HFFc6 (cell line): ENCODE results near the gene LIN37. TPM values are rescaled to one million over a fixed set of nuclear protein-coding genes. Genes with fewer than 3 reads are reported as not detected.
"Not testable (repeated sequence)": the region's sequence is repeated elsewhere in the genome, so short reads cannot be mapped to it uniquely, and the experiment has no call there.

ENCODE experiments used
- DNase-seq: peaks from one replicate; pipeline ENCODE4 v3.0.0-alpha.2; 2018
- H3K27ac Mint-ChIP-seq: 2 replicates; pipeline ENCODE4 v1.8.0; 2020; ENCODE audit warnings: mild to moderate bottlenecking, mixed read lengths
- H3K27me3 Mint-ChIP-seq: 2 replicates; pipeline ENCODE4 v1.8.0; 2021; ENCODE audit warnings: mild to moderate bottlenecking, moderate library complexity, mixed read lengths; ENCODE audit not compliant: insufficient read depth
- H3K36me3 Mint-ChIP-seq: 2 replicates; pipeline ENCODE4 v1.8.0; 2021; ENCODE audit warnings: low read depth, mixed read lengths
- H3K4me1 Mint-ChIP-seq: 2 replicates; pipeline ENCODE4 v1.8.0; 2020; ENCODE audit warnings: low read depth, mixed read lengths
- H3K4me3 Mint-ChIP-seq: 2 replicates; pipeline ENCODE4 v1.8.0; 2020; ENCODE audit warnings: mild to moderate bottlenecking, moderate library complexity, mixed read lengths
- H3K9me3 Mint-ChIP-seq: 2 replicates; pipeline ENCODE4 v1.8.0; 2020; ENCODE audit warnings: mild to moderate bottlenecking, mixed read lengths
- total RNA-seq, 6 experiments: library from RNA; stranded (reverse); fragmentation: NEBNext Ultra II Directional; extraction: Animal tissue kit (Norgen Biotek cat#: 25700); gene quantifications; 2 replicates in 1 of 6; 3 replicates in 5 of 6; pipeline ENCODE4 v1.2.3, GENCODE V29; 2021
- TF ChIP-seq, protein P1 (sequence below): fragments of 200-600 bp; sonication (generic); IDR thresholded peaks from 2 replicates; pipeline ENCODE4 v1.5.0; 2021; ENCODE audit warnings: antibody characterized with exemption, mild to moderate bottlenecking

LIN37 gene
- total RNA-seq, 6 experiments from 2014 or later = 6.0 to 9.9 (median 8.7) TPM

DNA sequence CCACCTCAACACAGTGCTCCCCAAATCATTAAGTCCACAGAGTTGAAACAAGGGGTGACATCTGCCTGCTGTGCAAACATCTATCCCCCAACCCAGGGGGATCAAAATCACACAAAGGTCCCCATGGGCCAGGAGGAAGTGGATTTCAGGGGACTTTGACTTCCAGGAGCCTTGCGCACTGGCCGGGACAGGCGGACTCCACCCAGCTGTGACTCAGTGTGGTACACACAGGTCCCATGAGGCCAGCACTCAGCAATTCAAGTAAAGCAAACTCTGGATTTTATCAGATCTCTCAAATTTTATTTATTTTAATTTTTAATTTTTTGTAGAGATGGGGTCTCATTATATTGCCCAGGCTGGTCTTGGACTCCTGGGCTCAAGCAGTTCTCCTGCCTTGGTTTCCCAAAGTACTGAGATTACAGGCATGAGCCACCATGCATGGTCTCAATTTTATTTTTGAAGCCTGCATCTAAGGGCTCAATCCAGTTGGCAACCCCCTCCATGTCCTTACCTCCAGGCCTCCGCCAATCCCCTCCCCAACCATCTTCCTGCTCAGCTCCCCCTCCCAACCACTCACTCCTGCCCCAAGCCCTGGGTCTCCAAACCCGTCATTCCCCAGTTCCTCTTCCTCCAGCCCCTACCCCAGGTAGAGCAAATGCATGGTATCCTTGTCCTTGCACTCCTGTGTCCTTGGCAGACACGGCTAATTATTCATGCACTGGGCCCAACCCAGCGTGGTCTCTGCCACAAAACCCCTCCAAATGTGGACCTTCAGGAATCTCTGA lies 45.2 kb downstream of the LIN37 start:
- Mint-ChIP-seq H3K9me3 (no peaks in the 10 kb centered on the region), H3K4me1 (no peaks in the 10 kb centered on the region), H3K27me3 (peaks cover 20% of the 10 kb centered on the region), H3K4me3 (no peak overlapping the region), H3K27ac (no peak overlapping the region), H3K36me3 (no peaks in the 10 kb centered on the region)
- TF ChIP-seq, protein P1, sequence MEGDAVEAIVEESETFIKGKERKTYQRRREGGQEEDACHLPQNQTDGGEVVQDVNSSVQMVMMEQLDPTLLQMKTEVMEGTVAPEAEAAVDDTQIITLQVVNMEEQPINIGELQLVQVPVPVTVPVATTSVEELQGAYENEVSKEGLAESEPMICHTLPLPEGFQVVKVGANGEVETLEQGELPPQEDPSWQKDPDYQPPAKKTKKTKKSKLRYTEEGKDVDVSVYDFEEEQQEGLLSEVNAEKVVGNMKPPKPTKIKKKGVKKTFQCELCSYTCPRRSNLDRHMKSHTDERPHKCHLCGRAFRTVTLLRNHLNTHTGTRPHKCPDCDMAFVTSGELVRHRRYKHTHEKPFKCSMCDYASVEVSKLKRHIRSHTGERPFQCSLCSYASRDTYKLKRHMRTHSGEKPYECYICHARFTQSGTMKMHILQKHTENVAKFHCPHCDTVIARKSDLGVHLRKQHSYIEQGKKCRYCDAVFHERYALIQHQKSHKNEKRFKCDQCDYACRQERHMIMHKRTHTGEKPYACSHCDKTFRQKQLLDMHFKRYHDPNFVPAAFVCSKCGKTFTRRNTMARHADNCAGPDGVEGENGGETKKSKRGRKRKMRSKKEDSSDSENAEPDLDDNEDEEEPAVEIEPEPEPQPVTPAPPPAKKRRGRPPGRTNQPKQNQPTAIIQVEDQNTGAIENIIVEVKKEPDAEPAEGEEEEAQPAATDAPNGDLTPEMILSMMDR = no peak
- no peak for DNase-seq

DNA sequence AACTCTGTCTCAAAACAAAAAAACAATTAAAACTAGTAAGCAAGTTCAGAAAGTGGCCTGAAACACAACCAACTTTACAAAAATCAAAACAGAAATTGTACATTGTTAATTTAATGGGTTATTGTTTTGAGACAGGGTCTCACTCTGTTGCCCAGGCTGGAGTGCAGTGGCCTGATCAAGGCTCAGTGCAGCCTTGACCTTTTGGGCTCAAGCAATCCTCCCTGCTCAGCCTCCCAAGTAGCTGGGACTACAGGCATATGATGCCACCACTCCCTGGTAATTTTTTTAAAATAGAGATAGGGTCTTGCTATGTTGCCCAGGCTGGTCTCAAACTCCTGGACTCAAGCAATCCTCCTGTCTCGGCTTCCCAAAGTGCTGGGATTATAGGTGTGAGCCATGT lies 47.2 kb downstream of the LIN37 start:
- H3K4me3 Mint-ChIP-seq = not testable (repeated sequence)
- H3K27me3 Mint-ChIP-seq = peaks cover 35% of the 10 kb centered on the region

DNA sequence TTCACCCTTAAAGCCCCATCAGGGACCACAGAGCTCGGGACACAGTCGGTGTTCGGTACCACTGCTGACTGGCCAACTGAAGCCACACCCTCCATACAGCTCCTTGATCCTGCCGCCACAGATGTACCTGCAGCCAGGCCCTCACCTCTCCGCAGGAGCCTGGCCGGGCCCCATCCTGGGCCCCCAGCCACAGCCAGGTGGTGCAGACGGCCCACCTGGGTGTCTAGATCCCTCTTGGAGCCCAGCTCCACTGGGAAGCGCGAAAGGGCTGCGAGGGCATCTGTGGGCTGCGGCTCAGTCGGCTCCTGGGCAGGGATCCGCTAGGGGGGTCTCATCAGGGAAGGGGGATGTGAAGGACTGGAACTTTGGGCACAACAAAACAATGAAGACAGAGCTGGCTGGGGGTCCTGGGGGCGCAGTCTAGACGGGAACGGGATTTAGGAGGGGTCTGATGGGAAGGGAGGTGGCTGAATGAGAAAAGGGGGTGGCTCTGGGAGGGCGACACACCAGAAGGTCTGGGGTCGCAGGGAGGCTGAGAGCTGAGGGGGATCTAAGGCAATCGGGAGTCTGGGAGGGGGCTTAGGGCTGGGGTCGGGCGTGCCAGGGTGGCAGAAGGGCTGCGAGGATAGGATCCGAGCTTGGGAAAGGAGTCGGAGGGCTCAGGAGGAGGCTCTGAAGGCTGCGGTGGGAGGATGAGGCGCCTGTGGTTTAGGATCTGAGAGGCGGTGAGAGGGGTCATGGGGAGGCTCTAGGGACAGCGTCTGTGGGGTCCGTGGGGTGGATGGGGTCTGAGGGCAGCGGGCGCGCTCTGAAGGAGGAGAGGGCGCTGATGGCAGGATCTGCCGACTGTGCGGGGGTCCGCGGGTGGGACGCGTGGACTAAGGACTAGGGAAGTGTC lies 48.5 kb downstream of the LIN37 start:
- no peaks in the 10 kb centered on the region for H3K36me3 Mint-ChIP-seq
- no peak overlapping the region for H3K4me3 Mint-ChIP-seq
- no peak for DNase-seq
- H3K9me3 Mint-ChIP-seq = no peaks in the 10 kb centered on the region
- no peak overlapping the region for H3K27ac Mint-ChIP-seq
- H3K4me1 Mint-ChIP-seq = no peaks in the 10 kb centered on the region
- TF ChIP-seq, protein P1 = no peak
- peaks cover 40% of the 10 kb centered on the region for H3K27me3 Mint-ChIP-seq

More for the DNA sequence above, 47.2 kb downstream of the LIN37 start:
- H3K27ac Mint-ChIP-seq, H3K9me3 Mint-ChIP-seq, H3K36me3 Mint-ChIP-seq, H3K4me1 Mint-ChIP-seq, DNase-seq: not testable (repeated sequence)

DNA sequence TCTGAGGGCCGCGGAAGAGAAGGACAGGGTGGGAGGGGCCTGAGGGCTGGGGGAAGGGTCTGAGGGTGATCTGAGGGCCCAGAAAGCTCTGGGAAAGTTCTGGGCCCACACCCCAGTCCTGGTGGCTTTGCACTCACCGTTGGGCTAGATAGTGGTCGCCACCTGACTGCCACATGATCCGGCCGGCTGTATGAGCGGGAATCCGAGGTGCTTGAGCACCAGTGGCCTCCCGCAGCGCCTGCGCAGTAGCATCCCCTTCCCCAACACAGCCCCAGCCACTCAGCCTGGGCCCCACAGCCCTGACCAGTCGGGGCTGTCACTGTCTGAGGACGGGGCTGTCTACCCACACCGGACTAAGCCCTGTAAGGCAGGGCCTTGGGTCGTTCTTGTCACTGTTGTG lies 49.3 kb downstream of the LIN37 start:
- H3K36me3 Mint-ChIP-seq = no peaks in the 10 kb centered on the region
- H3K9me3 Mint-ChIP-seq = no peaks in the 10 kb centered on the region
- peaks cover 44% of the 10 kb centered on the region for H3K27me3 Mint-ChIP-seq
- TF ChIP-seq, protein P1 = no peak
- no peak overlapping the region for H3K4me3 Mint-ChIP-seq
- no peaks in the 10 kb centered on the region for H3K4me1 Mint-ChIP-seq
- no peak for DNase-seq
- H3K27ac Mint-ChIP-seq = no peak overlapping the region

- Mint-ChIP-seq H3K9me3 (no peaks in the 10 kb centered on the region), H3K36me3 (no peaks in the 10 kb centered on the region), H3K27ac (no peak overlapping the region), H3K4me3 (no peak overlapping the region), H3K4me1 (no peaks in the 10 kb centered on the region), H3K27me3 (peaks cover 54% of the 10 kb centered on the region)
- DNase-seq = no peak
- TF ChIP-seq, protein P1 = no peak
These were observed 53.5 kb downstream of the LIN37 start for GRCh38 chr19:35801828-35802227.

Other genes with a start within 250 kb of the LIN37 start
- gene DMKN, start 234.9 kb upstream of the LIN37 start, total RNA-seq = under 1 TPM in 3 of 6 experiments, not detected in 3; 0.27 to 0.75 (median 0.73) TPM
- gene SBSN, start 220.3 kb upstream of the LIN37 start, total RNA-seq = 1 to 10 TPM; 1.6 to 3.3 (median 2.0) TPM
- gene GAPDHS, start 215.1 kb upstream of the LIN37 start, total RNA-seq = not detected
- gene TMEM147, start 202.9 kb upstream of the LIN37 start, total RNA-seq = 100 to 1,000 TPM; 104 to 130 (median 115) TPM
- gene ATP4A, start 184.9 kb upstream of the LIN37 start, total RNA-seq = not detected
- gene PMIS2, start 162.4 kb upstream of the LIN37 start, total RNA-seq = not detected
- gene HAUS5, start 135.8 kb upstream of the LIN37 start, total RNA-seq = 10 to 100 TPM in 5 of 6 experiments, 1 to 10 TPM in 1; 6.6 to 13.9 (median 12.2) TPM
- 100 to 1,000 TPM; 110 to 129 (median 120) TPM for gene RBM42, start 119.5 kb upstream of the LIN37 start, total RNA-seq
- gene ETV2, start 106.8 kb upstream of the LIN37 start, total RNA-seq = 1 to 10 TPM in 5 of 6 experiments, under 1 TPM in 1; 0.71 to 2.2 (median 1.4) TPM
- gene COX6B1, start 100.3 kb upstream of the LIN37 start, total RNA-seq = 100 to 1,000 TPM; 375 to 463 (median 413) TPM
- gene UPK1A, start 82.1 kb upstream of the LIN37 start, total RNA-seq = under 1 TPM in 1 of 6 experiments, not detected in 5; 0.18 TPM
- not detected for gene ZBTB32, start 44.0 kb upstream of the LIN37 start, total RNA-seq
- 10 to 100 TPM; 20.1 to 24.4 (median 21.7) TPM for gene KMT2B, start 30.6 kb upstream of the LIN37 start, total RNA-seq
- gene IGFLR1, start 6.1 kb upstream of the LIN37 start, total RNA-seq = 1 to 10 TPM in 4 of 6 experiments, under 1 TPM in 2; 0.76 to 2.8 (median 1.4) TPM
- 10 to 100 TPM; 18.0 to 20.8 (median 18.7) TPM for gene U2AF1L4, start 3.2 kb upstream of the LIN37 start, total RNA-seq
- 10 to 100 TPM; 68.2 to 86.6 (median 74.9) TPM for gene PSENEN, start 2.9 kb upstream of the LIN37 start, total RNA-seq
- 100 to 1,000 TPM in 1 of 6 experiments, 10 to 100 TPM in 5; 37.0 to 122 (median 43.9) TPM for gene HSPB6, start 8.5 kb downstream of the LIN37 start, total RNA-seq
- gene PROSER3, start 9.6 kb downstream of the LIN37 start, total RNA-seq = 10 to 100 TPM; 26.4 to 30.0 (median 29.0) TPM
- 10 to 100 TPM in 1 of 6 experiments, 1 to 10 TPM in 5; 5.4 to 11.0 (median 8.8) TPM for gene ARHGAP33, start 27.0 kb downstream of the LIN37 start, total RNA-seq
- not detected for gene PRODH2, start 64.3 kb downstream of the LIN37 start, total RNA-seq
- not detected for gene NPHS1, start 103.9 kb downstream of the LIN37 start, total RNA-seq
- gene KIRREL2, start 108.3 kb downstream of the LIN37 start, total RNA-seq = under 1 TPM in 1 of 6 experiments, not detected in 5; 0.07 TPM
- gene APLP1, start 120.0 kb downstream of the LIN37 start, total RNA-seq = 10 to 100 TPM; 24.3 to 39.7 (median 38.1) TPM
- 1 to 10 TPM; 3.9 to 7.2 (median 5.3) TPM for gene NFKBID, start 152.0 kb downstream of the LIN37 start, total RNA-seq
- gene HCST, start 154.0 kb downstream of the LIN37 start, total RNA-seq = 1 to 10 TPM in 5 of 6 experiments, under 1 TPM in 1; 0.96 to 4.1 (median 1.2) TPM
- not detected for gene TYROBP, start 159.7 kb downstream of the LIN37 start, total RNA-seq
- gene LRFN3, start 187.8 kb downstream of the LIN37 start, total RNA-seq = 10 to 100 TPM; 15.3 to 21.0 (median 19.1) TPM
- gene SDHAF1, start 246.6 kb downstream of the LIN37 start, total RNA-seq = 10 to 100 TPM in 2 of 6 experiments, 1 to 10 TPM in 4; 8.2 to 12.5 (median 8.9) TPM